Stimulated activated CD4-positive, alpha-beta T cell treated with anti-CD3 and anti-CD28 coated beads, Interleukin-15, amount 100 ng/mL, for 1 hour (primary cell): ENCODE measurements around the gene MAPRE2.
"Not testable (repeated sequence)": the region's sequence is repeated elsewhere in the genome, so short reads cannot be mapped to it uniquely, and the experiment has no call there.

Experiments used
- DNase-seq, 2 donors: peaks; one replicate each; pipeline ENCODE4 v3.0.0-alpha.2; 2020; ENCODE audit warnings: low read depth in 1 of 2, low spot score in 1 of 2

The MAPRE2 gene

DNA sequence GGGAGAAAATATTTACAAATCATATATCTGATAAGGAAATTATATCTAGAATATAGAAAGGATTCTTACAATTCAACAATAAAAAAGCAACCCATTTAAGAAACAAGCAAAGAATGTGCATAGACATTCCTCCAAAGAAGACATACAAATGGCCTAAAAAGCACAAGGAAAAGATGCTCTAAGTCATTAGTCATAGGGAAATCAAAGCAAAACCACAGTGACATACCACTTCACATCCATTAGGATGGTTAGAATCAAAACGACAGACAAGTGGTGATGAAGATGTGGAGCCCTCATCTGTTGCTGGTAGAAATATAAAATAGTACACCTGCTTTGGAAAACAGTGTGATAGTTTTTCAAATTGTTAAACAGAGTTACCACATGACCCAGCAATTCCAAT is 48.2 kb downstream of the MAPRE2 start:
- DNase-seq: no peak

DNA sequence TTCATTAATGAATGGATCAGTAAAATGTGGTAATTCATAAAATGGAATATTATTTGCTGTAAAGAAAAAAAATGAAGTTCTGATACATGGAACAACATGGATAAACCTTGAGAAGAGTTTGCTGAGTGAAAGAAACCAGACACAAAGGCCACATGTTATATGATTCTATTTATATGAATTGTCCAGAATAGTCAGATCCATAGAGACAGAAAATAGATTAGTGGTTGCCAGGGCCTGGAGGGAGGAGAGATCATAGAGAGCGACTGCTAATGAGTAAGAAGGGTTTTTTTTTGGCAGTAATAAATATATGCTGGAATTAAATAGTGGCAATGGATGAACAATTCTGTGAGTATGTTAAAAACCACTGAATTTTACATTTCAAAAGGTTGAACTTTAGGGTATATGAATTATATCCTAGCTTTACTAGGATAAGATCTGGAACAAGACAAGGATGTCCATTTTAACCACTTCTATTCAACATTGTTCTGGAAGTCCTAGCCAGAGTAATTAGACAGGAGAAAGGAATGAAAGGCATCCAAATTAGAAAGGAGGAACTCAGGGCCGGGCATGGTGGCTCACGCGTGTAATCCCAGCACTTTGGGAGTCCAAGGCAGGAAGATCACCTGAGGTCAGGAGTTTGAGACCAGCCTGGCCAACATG is 48.8 kb downstream of the MAPRE2 start:
- DNase-seq: no peak

GRCh38 chr18:35091841-35092240 is 50.6 kb downstream of the MAPRE2 start:
- no peak for DNase-seq

- DNase-seq: no peak
Measured at GRCh38 chr18:35095983-35096676, 54.9 kb downstream of the MAPRE2 start.

GRCh38 chr18:35096677-35097011 is 55.4 kb downstream of the MAPRE2 start:
- no peak for DNase-seq

DNA sequence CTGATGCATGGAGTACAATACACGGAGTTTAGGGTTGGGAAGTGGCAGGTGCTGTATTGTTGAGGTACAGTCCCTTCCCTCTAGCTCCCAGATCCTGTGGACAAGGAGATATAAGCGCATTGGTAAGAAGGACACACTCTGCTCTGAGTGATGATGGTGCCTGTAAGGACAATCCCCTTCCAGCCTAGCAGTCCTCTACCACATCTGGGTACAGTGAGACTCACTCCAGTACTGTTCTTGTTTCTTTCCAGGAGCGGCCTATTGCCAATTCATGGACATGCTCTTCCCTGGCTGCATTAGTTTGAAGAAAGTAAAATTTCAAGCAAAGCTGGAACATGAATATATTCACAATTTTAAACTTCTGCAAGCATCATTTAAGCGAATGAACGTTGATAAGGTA is 56.0 kb downstream of the MAPRE2 start:
- no peak for DNase-seq

DNA sequence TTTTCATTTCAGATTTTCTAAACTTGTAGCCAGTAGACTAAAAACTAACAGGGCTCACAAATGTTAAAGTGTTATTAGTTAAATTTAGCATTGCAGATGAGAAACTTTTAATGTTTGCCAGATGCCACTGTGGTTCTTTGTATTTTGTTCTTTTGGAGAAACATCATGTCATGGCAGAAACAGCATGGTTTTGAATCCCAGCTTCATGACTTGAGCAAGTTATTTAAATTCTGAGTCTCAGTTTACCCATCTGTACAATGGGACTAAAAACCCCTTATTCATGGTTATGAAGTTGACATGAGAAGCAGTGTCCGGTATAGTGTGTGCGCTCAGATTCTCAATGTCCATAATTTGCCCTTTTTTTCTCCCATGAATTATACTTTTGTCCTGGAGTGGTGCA is 56.5 kb downstream of the MAPRE2 start:
- DNase-seq: no peak

DNA sequence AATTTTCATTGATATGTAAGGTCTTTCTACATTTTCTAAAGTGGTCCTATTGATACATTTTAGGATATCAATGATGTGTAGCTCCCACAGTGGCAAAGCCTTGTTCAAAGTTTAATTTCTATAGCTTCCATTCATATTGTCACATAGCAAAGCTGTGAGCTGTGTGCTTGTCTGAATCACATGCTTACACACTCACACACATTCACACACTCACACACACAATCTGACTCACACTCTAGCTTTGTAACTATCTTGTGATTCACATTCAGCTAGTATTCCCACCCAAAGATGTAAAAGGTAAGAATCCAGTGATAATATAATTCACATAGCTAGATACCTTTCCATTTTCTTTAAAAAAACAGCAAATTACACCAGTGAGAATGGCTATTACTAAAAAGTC is 58.7 kb downstream of the MAPRE2 start:
- no peak for DNase-seq

- no peak for DNase-seq
Measured at GRCh38 chr18:35104391-35105051, 63.3 kb downstream of the MAPRE2 start.

- no peak for DNase-seq
Measured at GRCh38 chr18:35106013-35106844, 65.0 kb downstream of the MAPRE2 start.

DNA sequence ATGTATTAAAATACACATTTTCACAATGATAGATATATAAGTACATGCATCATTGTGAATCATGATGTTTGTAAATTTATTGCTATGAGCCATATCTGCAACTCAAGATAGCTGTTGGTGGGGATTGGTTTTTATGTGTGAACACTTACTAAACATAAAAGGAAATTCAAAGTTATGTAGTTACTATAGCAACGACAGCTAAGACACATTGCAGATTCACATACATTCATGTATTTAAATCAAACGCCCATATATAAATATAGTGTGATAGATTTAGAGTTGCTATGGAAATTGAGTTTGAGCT is 65.6 kb downstream of the MAPRE2 start:
- DNase-seq: no peak

GRCh38 chr18:35107216-35107615 is 66.0 kb downstream of the MAPRE2 start:
- DNase-seq: no peak

GRCh38 chr18:35108088-35108487 is 66.9 kb downstream of the MAPRE2 start:
- not testable (repeated sequence) for DNase-seq

DNA sequence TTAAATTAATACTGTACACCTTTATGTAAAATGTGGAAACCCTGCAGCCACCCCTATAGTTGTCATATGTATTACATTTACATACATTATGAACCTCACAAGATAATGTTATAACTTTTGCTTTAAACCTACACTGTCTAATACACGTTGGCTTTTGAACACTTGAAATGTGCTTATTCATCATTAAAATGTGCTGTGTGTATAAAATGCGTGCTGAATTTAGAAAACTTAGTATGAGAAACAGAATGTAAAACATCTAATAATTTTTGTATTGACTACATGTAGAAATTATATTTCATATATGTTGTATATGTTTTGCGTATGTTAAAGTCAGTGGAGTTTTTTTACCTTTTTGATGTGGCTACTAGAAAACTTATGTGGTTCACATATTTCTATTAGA is 68.8 kb downstream of the MAPRE2 start:
- no peak for DNase-seq

DNA sequence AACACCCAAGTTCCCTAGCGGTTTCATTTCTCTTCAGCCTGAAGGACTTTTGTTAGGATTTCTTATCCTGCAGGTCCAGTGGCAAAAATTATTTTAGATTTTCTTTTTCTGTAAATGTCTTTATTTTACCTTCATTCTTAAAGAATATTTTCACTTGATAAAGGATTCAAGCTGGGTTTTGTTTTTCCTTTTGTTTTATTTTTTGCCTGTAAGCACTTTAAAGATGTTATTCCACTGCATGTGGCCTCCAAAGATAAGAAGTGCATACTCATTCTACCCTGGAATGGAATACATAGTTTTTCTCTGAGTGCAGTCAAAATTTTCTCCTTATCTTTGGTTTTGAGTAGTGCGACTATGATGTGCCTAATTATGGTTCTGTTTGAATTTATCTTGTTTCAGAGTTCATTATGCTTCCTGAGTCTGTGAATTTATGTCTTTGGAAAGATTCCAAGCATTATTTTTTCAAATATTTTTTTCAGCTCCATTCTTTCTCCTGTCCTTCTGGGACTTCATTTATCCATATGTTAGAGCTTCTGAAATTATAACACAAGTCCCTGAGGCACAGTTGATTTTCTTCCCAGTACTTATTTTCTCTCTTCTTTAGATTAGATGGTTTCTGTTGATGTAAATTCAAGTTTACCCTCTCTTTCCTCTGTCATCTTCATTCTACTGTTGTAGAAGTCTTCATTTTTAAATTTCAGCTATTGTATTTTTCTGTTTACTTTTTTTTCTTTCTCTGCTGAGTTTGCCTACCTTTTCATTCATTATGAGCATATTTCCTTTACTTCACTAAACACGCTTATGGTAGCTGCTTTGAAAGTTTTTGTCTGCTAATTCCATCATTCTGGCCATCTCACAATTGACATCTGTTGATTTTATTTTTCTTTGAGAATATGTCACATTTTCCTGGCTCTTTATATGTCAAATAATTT is 69.6 kb downstream of the MAPRE2 start:
- no peak for DNase-seq

GRCh38 chr18:35112696-35113095 is 71.5 kb downstream of the MAPRE2 start:
- no peak for DNase-seq

DNA sequence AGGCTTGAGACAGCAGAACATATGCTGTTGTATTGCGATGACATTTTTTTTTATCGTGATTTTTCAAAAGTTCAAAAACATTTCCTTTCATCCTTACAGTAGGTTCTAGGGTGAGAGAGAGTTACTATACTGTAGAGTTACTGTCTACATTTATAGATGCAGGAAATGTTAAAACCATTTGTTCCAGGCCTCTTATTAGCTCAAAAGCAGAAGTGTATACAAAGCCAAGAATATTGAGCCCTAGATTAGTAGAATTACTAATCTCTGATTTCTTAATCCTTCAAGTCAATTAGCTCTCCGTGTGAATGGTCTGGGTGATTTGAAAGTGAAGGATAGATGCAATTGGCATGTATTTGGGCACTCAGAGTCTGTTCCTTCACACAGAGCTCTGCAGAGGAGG is 73.1 kb downstream of the MAPRE2 start:
- DNase-seq: no peak

DNA sequence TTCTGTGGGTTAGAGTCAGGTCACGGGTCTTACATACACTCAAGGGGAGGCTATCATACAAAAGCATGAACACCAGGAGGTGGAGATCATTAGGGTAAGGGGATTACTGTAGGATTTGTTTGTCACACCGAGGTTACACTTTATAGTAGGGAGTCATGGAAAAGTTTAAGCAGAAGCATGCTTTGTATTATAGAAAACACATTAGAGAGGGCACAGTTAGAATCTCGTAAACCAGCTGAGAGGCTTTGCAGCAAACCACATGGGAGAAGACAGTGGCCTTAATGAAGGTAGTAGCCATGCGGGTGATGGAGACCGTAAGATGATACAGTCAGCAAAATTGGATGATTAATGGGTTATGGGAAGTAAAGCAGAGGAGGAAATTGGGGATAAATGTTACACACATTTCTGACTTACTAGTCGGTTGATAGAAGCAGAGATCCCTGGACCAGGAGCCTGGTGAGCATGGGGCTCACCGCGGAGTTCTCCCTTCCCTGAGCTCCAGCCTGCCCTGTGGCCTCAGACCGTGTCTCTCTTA is 75.6 kb downstream of the MAPRE2 start:
- no peak for DNase-seq

- no peak for DNase-seq
Measured at GRCh38 chr18:35117372-35117771, 76.2 kb downstream of the MAPRE2 start.

DNA sequence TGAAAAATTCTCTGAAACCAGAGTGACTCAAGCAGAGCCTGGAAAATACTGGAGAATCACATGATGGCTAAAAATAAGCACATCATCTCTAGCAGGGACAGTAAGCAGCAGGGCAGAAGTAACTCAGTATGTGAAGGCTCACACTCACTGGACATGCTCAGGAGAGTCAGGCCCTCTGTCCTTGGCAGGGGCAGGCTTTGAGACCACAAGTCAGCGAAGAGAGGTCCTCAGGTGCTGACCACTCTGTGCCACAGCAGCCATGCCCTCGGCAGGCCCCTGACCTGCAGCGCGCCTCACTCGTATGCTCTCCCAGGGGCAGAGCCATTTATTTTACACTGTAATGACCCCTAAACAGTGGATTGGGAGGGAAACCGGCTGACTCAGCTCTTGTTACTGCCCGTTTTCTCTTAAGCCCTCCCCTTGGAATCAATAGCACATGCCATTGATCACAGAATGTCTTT is 76.8 kb downstream of the MAPRE2 start:
- no peak for DNase-seq
